Stimulated activated effector memory CD8-positive, alpha-beta T cell treated with anti-CD3 and anti-CD28 coated beads, Interleukin-12 subunit alpha, Interleukin-12 subunit beta, amount 100 ng/mL, for 72 hours (primary cell): ENCODE results near the gene KRT81.

Experiments
- ATAC-seq: fragments of 150-1000 bp; cut with Tn5 transposase; 2 replicates; pipeline ENCODE4 v1.10.0; 2021
- DNase-seq, 2 donors: peaks; one replicate each; pipeline ENCODE4 v3.0.0; 2021 to 2022; ENCODE audit warnings: low spot score in 2 of 2
- H3K27ac Mint-ChIP-seq: one replicate; pipeline ENCODE4 v1.8.0; 2022; ENCODE audit warnings: mild to moderate bottlenecking, mixed read lengths
- H3K36me3 Mint-ChIP-seq: one replicate; pipeline ENCODE4 v1.8.0; 2022; ENCODE audit warnings: mild to moderate bottlenecking, mixed read lengths
- H3K4me1 Mint-ChIP-seq: one replicate; pipeline ENCODE4 v1.8.0; 2022; ENCODE audit warnings: mixed read lengths
- H3K4me3 Mint-ChIP-seq: one replicate; pipeline ENCODE4 v1.8.0; 2022; ENCODE audit warnings: mild to moderate bottlenecking, mixed read lengths
- H3K9me3 Mint-ChIP-seq: one replicate; pipeline ENCODE4 v1.8.0; 2022; ENCODE audit warnings: mixed read lengths

Gene KRT81

DNA sequence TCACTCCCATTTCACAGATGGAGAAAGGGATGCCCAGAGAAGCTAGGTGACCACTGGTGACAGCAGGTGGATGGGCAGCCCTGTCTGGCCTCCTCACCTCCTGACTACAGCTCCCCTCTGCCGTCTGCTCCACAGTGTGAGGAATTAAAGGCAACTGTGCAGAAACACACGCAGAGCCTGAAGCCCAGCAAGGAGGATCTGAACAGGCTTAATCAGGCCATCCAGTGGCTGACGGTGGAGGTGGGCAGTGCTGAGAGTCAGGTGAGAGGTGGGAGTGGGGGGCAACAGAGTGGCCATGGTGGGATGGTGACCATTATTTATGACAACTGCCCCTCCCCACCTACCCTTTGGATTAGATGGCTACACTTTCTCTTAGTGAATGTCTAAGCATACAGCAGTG lies 15.6 kb downstream of the KRT81 start:
- H3K4me1 Mint-ChIP-seq, result peaks cover 10% of the 10 kb centered on the region
- no peaks in the 10 kb centered on the region for H3K36me3 Mint-ChIP-seq
- ATAC-seq (no peak), DNase-seq (no peak)
- no peaks in the 10 kb centered on the region for H3K9me3 Mint-ChIP-seq
- H3K4me3 Mint-ChIP-seq, result no peak overlapping the region
- no peak overlapping the region for H3K27ac Mint-ChIP-seq

DNA sequence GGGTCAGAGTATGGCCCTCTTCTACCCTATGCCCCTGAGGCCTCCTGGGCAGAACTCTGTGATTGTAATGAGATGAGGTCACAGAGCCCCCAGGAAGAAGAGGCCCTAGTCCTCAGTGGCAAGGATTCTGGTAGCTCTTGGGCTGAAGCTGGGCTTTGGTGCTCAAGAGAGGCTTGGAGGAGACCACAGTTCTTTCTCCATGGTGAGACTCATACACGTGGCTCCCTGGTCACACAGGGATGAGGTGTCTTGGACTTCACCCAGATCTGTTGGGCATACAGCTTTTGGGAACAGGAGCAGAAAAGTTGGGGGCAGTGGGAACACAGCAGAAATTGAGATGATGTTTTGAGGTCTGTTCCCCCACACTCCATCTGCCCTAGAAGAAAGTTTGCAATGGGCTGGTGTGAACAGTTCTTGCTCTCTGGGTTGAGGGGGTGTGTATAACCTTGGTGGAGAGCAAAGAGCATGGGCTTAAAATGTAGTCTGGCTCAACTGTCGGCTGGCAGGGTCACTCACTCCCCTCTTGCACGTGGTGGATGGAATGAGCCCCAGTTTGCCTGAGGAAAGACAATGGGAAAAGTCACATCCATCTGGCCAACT lies 16.7 kb downstream of the KRT81 start, which contains the start of gene KRT86:
Gene KRT86, plus strand, starts transcription at position 125 of the 600 bp plus-strand sequence. CDS start 27,272 bp downstream, outside the sequence.
- Mint-ChIP-seq H3K36me3 (no peaks in the 10 kb centered on the region), H3K9me3 (no peaks in the 10 kb centered on the region), H3K4me1 (peaks cover 10% of the 10 kb centered on the region), H3K27ac (no peak within 1 kb of the TSS), H3K4me3 (no peak within 1 kb of the TSS)
- no peak for DNase-seq
- no peak for ATAC-seq

DNA sequence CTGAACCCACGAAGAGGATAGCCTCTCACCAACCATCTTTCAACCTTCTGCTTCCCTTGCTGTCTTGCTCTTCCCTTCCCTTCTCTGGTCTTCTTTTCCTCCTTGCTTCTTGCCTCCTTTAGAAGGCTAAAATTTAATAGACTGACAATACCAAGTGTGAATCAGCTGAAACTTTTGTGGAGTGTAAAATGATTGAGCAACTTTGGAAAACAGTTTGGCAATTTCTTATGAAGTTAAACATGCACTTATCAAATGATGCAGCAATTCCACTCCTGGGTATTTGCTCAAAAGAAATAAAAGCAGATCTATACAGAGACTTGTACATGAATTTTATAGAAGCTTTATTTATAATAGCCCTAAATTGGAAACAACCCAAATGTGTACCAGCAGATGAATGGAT lies 20.2 kb downstream of the KRT81 start:
- no peak overlapping the region for H3K27ac Mint-ChIP-seq
- no peaks in the 10 kb centered on the region for H3K4me1 Mint-ChIP-seq
- ATAC-seq (no peak), DNase-seq (no peak)
- H3K4me3 Mint-ChIP-seq, result no peak overlapping the region
- H3K9me3 Mint-ChIP-seq, result no peaks in the 10 kb centered on the region
- H3K36me3 Mint-ChIP-seq, result no peaks in the 10 kb centered on the region

DNA sequence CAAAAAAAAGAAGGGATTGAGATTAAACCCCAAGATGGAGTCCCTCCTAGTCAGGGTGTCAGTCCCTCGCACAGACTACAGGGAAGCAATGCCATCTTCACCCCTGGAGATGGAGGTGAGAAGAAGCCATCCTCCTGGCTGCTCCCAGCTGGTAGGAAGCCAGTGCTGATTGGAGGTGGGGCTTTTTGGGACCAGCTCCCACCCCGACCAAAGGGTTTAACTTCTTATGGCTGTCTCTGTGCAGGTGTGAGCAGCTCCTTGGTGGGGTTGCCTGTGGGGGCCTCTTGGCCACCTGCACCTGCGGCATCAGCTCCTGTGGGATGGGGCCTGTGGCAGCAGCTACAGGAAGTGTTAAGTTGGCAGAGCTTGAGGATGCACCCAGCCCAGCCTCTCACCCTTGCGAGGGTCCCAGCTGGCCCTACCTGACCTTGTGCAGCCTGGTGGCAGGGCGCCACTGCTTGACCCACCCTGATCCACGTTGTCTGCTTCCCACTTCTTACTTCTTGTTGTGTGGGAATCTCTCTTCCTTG lies 20.7 kb downstream of the KRT81 start:
- Mint-ChIP-seq H3K9me3 (no peaks in the 10 kb centered on the region), H3K27ac (no peak overlapping the region), H3K4me1 (no peaks in the 10 kb centered on the region), H3K4me3 (no peak overlapping the region), H3K36me3 (no peaks in the 10 kb centered on the region)
- DNase-seq, result no peak
- ATAC-seq, result peak; percentile 11

DNA sequence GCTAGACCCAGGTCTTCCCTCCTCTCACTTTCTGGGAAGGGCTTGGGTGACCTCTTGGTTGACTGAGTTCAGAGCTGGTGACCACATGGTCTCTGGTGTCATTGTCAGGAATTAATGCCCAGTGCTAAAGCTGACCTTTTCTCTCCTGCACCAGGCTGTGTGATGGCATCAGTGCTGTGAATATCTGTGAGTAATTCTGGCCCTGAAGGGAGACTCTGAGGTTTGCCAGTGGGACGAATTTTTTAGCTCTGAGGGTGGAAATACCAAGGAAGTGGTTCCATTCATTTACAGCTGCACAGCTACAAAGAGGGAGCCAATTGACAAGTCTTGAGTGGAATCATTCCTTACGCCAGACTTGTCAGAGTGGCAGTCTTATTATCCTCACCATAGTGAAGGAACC lies 23.1 kb downstream of the KRT81 start:
- H3K27ac Mint-ChIP-seq, result no peak overlapping the region
- H3K4me3 Mint-ChIP-seq, result no peak overlapping the region
- H3K4me1 Mint-ChIP-seq, result no peaks in the 10 kb centered on the region
- DNase-seq (no peak), ATAC-seq (no peak)
- no peaks in the 10 kb centered on the region for H3K9me3 Mint-ChIP-seq
- H3K36me3 Mint-ChIP-seq, result no peaks in the 10 kb centered on the region

DNA sequence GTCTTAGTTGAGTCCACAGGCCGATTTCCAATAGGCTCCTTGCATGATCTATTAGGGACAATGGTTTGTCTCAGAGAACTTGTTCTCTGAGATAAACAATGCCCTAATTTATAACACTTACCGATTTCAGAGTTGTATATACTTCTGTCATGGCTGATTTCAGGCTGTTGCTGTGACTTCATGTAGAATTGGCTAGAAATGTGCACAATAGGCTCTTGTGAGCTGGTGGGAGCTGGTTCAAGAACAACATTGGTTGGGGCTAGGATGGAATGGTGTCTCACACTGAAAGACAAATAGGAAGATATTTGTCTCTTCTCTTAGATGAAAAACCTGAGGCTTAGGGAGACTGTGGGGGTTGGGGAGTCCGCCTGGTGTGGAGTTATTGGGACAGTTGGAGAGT lies 23.6 kb downstream of the KRT81 start:
- no peak overlapping the region for H3K27ac Mint-ChIP-seq
- DNase-seq (no peak), ATAC-seq (no peak)
- no peak overlapping the region for H3K4me3 Mint-ChIP-seq
- no peaks in the 10 kb centered on the region for H3K4me1 Mint-ChIP-seq
- H3K9me3 Mint-ChIP-seq, result no peaks in the 10 kb centered on the region
- no peaks in the 10 kb centered on the region for H3K36me3 Mint-ChIP-seq

DNA sequence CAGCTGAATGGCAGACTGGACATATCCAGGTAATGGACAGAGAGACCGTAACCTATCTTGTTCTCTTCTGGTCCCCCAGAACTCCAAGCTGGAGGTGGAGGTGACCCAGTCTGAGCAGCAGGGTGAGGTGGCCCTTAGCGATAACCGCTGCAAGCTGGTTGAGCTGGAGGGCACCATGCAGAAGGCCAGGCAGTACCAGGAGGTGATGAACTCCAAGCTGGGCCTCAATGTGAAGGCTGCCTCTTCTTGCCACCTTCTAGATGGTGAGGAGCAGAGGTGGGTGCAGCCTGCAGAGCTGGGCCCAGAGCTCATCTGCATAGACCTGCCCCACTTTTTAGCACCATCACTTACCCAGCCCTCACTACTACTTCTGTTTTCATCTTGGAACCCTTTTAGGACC lies 24.1 kb downstream of the KRT81 start:
- DNase-seq, result no peak
- no peak overlapping the region for H3K4me3 Mint-ChIP-seq
- no peaks in the 10 kb centered on the region for H3K4me1 Mint-ChIP-seq

DNA sequence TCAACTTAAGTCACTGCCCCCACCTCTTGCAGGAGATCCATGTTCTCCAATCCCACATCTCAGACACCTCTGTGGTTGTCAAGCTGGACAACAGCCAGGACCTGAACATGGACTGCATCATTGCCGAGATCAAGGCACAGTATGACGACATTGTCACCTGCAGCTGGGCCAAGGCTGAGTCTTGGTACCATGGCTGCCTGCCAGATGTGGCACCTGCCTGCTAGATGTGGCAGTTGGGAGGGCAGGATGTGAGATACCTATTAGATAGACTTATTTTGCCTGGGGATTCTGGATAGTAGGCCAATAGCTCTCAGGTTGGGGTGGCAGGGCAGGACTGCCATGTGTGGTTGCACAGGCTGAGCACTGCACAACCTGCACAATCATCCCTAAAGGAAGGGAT lies 24.8 kb downstream of the KRT81 start:
- Mint-ChIP-seq H3K4me1 (no peaks in the 10 kb centered on the region), H3K36me3 (no peaks in the 10 kb centered on the region), H3K9me3 (no peaks in the 10 kb centered on the region), H3K4me3 (no peak overlapping the region), H3K27ac (no peak overlapping the region)
- no peak for ATAC-seq
- no peak for DNase-seq

More for the DNA sequence above, 24.1 kb downstream of the KRT81 start:
- Mint-ChIP-seq H3K9me3 (no peaks in the 10 kb centered on the region), H3K36me3 (no peaks in the 10 kb centered on the region), H3K27ac (no peak overlapping the region)
- no peak for ATAC-seq

DNA sequence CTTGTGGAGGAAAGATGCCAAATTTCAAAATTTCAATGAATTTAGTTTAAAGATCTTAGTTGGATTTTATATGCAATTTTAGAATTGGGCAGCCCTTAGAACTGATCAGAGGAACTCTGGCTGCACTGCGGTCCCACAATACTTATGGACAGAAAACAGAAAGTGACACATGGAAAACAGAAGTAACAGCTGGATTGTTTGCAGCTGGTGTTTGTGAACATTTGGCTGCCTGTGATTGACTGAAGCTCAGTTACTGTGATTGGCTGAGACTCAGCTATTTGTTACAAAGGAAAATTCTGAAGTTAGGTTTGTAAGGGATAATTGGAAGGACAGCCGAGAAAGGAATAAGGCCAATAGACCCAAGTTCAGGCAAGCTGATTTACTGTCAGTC lies 26.9 kb downstream of the KRT81 start:
- Mint-ChIP-seq H3K36me3 (no peaks in the 10 kb centered on the region), H3K9me3 (no peaks in the 10 kb centered on the region), H3K4me3 (no peak overlapping the region), H3K27ac (no peak overlapping the region), H3K4me1 (peaks cover 5% of the 10 kb centered on the region)
- DNase-seq, result no peak
- ATAC-seq, result no peak

DNA sequence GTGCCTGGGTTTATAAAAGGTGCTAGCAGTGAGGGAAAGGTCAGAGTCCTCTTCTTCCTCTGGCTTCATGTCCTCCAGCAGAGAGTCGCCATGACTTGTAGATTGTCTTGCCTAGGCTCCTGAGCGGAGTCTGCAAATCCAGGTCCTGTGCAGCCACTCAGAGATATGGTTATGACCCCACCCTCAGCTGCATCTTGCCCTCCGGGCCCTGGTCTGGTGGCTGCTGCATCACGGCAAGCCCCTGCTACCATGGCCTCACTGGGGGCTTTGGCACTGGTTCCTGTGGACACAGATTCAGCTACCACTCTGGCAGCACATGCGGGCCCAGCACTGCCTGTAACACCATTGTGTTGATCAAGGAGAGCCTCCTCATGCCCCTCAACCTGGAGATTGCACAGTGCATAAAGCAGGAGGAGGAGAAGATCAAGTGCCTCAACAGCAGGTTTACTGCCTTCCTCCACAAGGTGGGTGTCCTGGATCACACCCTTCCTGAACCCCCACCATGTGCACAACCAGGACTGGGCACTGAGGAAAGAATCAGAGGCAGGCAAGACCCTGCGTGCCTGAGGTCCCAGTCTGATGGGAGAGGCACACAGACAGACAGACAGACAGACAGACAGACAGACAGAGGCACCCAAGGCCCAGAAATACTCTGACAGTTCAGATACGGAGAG lies 27.4 kb downstream of the KRT81 start:
- no peak for ATAC-seq
- no peaks in the 10 kb centered on the region for H3K36me3 Mint-ChIP-seq
- H3K9me3 Mint-ChIP-seq, result no peaks in the 10 kb centered on the region
- no peak overlapping the region for H3K27ac Mint-ChIP-seq
- DNase-seq, result no peak
- H3K4me3 Mint-ChIP-seq, result no peak overlapping the region
- peaks cover 5% of the 10 kb centered on the region for H3K4me1 Mint-ChIP-seq

DNA sequence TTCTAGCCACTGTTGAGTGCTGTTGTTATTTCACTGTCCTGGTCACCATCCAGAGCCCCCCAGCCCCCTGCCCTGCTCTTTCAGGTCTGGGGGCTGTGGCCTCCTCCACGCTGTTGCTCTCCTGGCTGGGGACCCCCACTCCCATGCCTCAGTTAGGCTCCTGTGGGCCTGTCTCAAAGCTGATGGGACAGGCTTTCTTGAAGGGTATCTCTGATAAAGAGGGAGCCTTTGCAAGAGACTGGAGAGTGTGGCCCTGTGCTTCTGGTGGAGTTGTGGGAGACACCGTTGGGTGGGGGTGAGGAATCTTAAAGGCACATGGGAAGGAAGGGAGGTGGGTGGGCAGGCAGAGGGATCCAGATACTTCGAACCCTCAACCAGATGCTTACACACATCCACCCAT lies 29.0 kb downstream of the KRT81 start:
- ATAC-seq (no peak), DNase-seq (no peak)
- Mint-ChIP-seq H3K9me3 (no peaks in the 10 kb centered on the region), H3K4me3 (no peak overlapping the region), H3K36me3 (no peaks in the 10 kb centered on the region), H3K27ac (no peak overlapping the region), H3K4me1 (peaks cover 5% of the 10 kb centered on the region)

DNA sequence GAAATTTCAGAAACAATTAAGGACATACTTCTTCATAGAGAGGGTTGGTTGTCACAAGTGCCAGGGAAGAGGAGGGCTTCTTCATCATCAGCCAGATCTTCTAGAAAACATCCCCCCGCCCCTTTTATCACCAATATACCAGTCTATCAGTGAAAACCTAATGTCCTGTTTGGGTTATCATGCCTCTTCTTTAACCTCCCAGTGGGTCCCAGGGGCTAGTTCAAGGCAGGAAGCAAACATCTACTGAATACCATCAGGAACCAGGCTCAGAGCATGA lies 30.2 kb downstream of the KRT81 start:
- no peak overlapping the region for H3K4me3 Mint-ChIP-seq
- H3K9me3 Mint-ChIP-seq, result no peaks in the 10 kb centered on the region
- H3K27ac Mint-ChIP-seq, result no peak overlapping the region
- peaks cover 5% of the 10 kb centered on the region for H3K4me1 Mint-ChIP-seq
- DNase-seq (no peak), ATAC-seq (no peak)
- H3K36me3 Mint-ChIP-seq, result no peaks in the 10 kb centered on the region

DNA sequence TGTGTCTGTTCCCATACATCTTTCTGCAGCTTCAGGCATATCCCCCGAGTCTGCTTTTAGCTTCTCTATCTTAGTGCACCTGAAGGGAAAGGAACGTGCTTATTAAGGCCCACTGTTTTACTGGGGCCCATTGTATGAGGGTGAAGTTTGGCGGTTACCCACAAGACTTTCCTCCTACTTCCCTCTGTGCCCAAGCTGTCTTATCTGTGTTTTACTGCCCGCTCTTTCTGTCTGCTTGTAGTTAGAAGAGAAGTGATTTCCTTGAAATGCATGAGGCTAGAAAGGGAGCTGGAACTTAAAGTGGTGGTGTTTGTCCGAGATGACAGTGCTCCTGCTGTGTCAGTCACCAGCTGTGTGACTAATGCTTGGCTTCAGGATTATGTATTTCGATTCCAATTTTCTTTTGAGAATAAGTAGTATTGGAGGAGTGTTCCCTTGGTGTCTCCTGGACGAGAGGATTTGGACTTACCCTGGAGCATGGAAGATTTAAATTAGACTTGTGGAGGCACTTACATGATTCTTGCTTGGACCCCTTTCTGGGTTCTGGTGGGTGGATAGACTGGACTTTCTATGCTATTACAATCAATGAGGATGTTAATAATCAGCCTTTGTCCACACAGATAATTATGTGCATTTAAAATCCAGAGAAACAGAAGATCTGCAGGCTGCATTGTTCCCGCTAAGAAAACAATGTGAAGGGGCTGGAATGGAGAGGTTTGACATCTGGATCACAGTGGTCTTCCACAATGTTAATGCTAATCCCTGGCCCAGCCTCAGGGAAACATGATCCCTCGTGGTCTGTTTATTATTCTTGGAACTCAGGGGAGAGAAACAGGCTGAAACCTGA lies 30.8 kb downstream of the KRT81 start:
- H3K9me3 Mint-ChIP-seq, result no peaks in the 10 kb centered on the region
- no peaks in the 10 kb centered on the region for H3K36me3 Mint-ChIP-seq
- H3K4me3 Mint-ChIP-seq, result no peak overlapping the region
- DNase-seq (no peak), ATAC-seq (no peak)
- H3K27ac Mint-ChIP-seq, result no peak overlapping the region
- H3K4me1 Mint-ChIP-seq, result peaks cover 5% of the 10 kb centered on the region

DNA sequence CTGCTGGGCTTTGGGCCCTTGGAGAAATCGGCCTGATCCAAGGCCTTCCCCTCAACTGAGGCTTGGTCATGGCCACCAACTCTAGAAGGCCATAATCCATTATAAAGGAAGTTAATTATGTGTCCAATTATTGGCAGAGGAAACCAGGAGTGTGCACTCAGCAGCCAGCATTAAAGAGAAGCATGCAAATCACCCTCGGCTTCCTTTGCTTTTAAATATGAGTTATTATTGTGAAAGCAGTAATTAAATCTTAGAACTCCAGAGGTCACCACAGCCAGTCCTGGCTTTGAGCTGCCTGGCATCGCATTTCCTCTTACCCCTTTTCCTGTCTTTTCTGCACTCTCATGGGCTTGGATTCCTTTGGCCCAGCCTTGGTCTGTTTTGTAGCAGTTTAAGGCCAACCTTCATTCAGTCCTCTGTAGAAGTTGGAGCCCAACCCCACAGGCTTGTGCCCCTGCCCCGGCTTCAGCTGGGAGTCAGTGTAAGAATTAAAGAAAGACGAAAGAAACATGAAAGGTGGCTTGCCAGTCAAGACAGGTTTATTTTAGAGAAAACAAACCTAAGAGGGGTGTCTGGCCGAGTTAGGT lies 31.6 kb downstream of the KRT81 start:
- DNase-seq (no peak), ATAC-seq (no peak)
- no peak overlapping the region for H3K27ac Mint-ChIP-seq
- no peaks in the 10 kb centered on the region for H3K36me3 Mint-ChIP-seq
- H3K9me3 Mint-ChIP-seq, result no peaks in the 10 kb centered on the region
- H3K4me1 Mint-ChIP-seq, result peaks cover 5% of the 10 kb centered on the region
- no peak overlapping the region for H3K4me3 Mint-ChIP-seq

DNA sequence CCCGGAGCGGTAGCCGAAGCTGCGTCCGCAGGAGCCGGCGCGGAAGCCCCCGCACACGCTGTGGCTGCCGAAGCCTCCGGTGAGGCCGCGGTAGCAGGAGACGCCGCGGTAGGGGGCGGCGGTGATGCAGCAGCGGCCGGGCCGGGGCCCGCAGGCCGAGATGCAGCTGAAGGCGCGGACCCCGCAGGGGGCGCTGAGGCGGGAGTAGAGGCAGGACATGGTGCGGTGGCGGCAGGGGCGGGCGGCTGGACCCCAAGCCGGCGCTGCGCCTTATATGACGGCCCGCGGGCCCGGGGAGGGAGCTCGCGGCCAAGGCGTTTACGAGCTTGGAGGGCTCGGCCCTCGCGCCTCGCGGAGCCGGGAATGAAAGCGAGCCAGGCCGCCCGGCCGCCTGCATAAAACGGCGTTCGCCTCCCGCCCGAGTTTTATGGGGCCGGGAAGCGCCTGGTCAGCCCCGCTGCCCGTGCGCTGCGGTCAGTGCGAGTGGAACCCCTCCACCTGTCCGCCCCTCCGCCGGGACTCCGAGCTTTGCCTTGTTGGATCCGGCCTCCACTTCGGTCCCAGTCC lies 32.9 kb downstream of the KRT81 start:
- no peak for DNase-seq
- no peaks in the 10 kb centered on the region for H3K9me3 Mint-ChIP-seq
- no peaks in the 10 kb centered on the region for H3K36me3 Mint-ChIP-seq
- peaks cover 5% of the 10 kb centered on the region for H3K4me1 Mint-ChIP-seq
- no peak overlapping the region for H3K4me3 Mint-ChIP-seq
- no peak for ATAC-seq
- no peak overlapping the region for H3K27ac Mint-ChIP-seq
